Endodermal cell (in vitro differentiated cells): Measurements from ENCODE around the gene NCKIPSD. TPM values are rescaled to one million over a fixed set of nuclear protein-coding genes. Genes with fewer than 3 reads are reported as not detected.

Source experiments
- DNase-seq: peaks from one replicate; pipeline ENCODE4 v3.0.0-alpha.2; 2017
- H3K27ac ChIP-seq: 2 replicates; pipeline ENCODE4 v1.5.1; 2013; ENCODE audit warnings: mild to moderate bottlenecking, low read depth, low read length, moderate library complexity
- H3K27me3 ChIP-seq: 2 replicates; pipeline ENCODE4 v1.6.1; 2013; ENCODE audit warnings: mild to moderate bottlenecking, low read length, moderate library complexity; ENCODE audit not compliant: insufficient read depth, control insufficient read depth, poor library complexity, severe bottlenecking
- H3K36me3 ChIP-seq: 2 replicates; pipeline ENCODE4 v1.7.0; 2013; ENCODE audit warnings: mild to moderate bottlenecking, low read length, moderate library complexity; ENCODE audit not compliant: control insufficient read depth, insufficient read depth
- H3K4me1 ChIP-seq: one replicate; pipeline ENCODE4 v1.7.0; 2013; ENCODE audit warnings: low read length; ENCODE audit not compliant: control insufficient read depth, insufficient read depth
- H3K4me3 ChIP-seq: 2 replicates; pipeline ENCODE4 v1.5.1; 2013; ENCODE audit warnings: mild to moderate bottlenecking, low read length, moderate library complexity
- H3K9ac ChIP-seq: 2 replicates; pipeline ENCODE4 v1.6.1; 2013; ENCODE audit warnings: mild to moderate bottlenecking, low read length, moderate library complexity; ENCODE audit not compliant: poor library complexity, severe bottlenecking; ENCODE audit errors: extremely low read depth
- H3K9me3 ChIP-seq: 2 replicates; pipeline ENCODE4 v1.6.1; 2013; ENCODE audit warnings: mild to moderate bottlenecking, low read length, moderate library complexity; ENCODE audit not compliant: control insufficient read depth
- H3K27ac Mint-ChIP-seq: 2 replicates; pipeline ENCODE4 v1.8.0; 2020; ENCODE audit warnings: mixed read lengths
- H3K27me3 Mint-ChIP-seq: 2 replicates; pipeline ENCODE4 v1.8.0; 2021; ENCODE audit warnings: mild to moderate bottlenecking, mixed read lengths; ENCODE audit not compliant: insufficient read depth
- H3K36me3 Mint-ChIP-seq: 2 replicates; pipeline ENCODE4 v1.8.0; 2020; ENCODE audit warnings: low read depth, mixed read lengths
- H3K4me1 Mint-ChIP-seq: 2 replicates; pipeline ENCODE4 v1.8.0; 2020; ENCODE audit warnings: mixed read lengths
- H3K4me3 Mint-ChIP-seq: 2 replicates; pipeline ENCODE4 v1.8.0; 2020; ENCODE audit warnings: mild to moderate bottlenecking, moderate library complexity, mixed read lengths
- H3K9me3 Mint-ChIP-seq: 2 replicates; pipeline ENCODE4 v1.8.0; 2020; ENCODE audit warnings: mild to moderate bottlenecking, mixed read lengths
- CTCF ChIP-seq: fragments of 200-600 bp; sonication (generic); conservative IDR thresholded peaks from 2 replicates; pipeline ENCODE4 v1.5.0; 2021; ENCODE audit warnings: antibody characterized with exemption, mild to moderate bottlenecking
- WGBS, 2 experiments: methylation state at CpG; one replicate each; pipeline versions ENCODE4 v1.1.5 to v1.1.7; 2013; ENCODE audit warnings: missing lambda C conversion rate in 2 of 2, mixed read lengths in 1 of 2; ENCODE audit not compliant: insufficient coverage in 1 of 2, insufficient read length in 1 of 2; 5-methylcytosine and 5-hydroxymethylcytosine counted together
- total RNA-seq, 2 donors: library from RNA; stranded (reverse); fragmentation: NEBNext Ultra II Directional in 1 of 2; extraction: Animal tissue kit (Norgen Biotek cat#: 25700) in 1 of 2; gene quantifications; 2 replicates in 1 of 2; 3 replicates in 1 of 2; pipeline ENCODE4 v1.2.1, GENCODE V29; 2021

Gene NCKIPSD
- total RNA-seq, 2 donors from 2014 or later, result 30.9 to 32.5 TPM

DNA sequence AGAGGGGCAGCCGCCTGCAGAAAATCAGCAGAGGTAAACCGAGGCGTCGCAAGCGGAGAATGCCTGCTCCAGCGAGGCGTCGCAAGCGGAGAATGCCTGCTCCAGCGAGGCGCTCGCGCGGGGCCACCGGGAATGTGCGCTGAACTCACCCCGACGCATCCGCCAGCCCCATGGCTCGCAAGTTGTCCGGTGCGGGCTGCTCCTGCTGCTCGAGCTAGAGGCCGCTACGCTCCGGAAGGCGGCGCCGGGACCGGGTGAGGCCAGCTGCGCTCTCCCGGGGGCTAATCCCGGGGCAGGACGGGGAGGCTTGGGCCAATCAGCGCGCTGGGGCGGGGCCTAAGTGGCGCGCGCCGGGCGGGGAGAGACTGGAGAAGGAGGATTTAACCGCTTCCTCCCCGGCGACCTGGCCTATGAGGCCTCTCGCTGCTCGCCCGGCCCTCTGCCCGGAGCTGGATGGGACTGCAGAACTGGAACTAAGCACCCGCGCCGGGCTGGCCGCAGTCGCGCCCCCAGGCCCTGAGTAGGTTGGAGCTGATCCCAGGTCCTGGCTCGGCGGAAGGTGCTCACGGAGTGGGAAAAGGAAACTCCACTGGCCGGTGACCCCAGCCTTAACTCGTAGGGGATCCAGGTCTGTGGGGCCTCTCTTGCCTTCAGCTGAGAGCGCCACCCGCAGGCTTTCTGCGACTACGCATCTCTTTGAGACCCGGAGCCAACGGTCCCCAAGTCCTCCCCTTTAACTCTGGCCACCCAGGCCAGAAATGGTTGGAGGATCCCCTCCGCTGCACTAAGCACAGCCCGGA lies 50.3 kb downstream of the NCKIPSD start, which contains the start of gene SLC26A6:
Gene SLC26A6 (minus strand): TSS at position 240 of the 800 bp plus-strand sequence. CDS start 68 bp downstream, at position 172.
- H3K9me3 Mint-ChIP-seq, result no peaks in the 10 kb centered on the region
- Histone ChIP-seq H3K27me3 (no peaks in the 10 kb centered on the region), H3K4me3 (peak within 1 kb of the TSS; percentile 85), H3K27ac (peak within 1 kb of the TSS; percentile 76), H3K4me1 (peaks cover 11% of the 10 kb centered on the region), H3K36me3 (peaks cover 28% of the 10 kb centered on the region), H3K9ac (peak within 1 kb of the TSS; percentile 77), H3K9me3 (no peaks in the 10 kb centered on the region)
- peaks cover 21% of the 10 kb centered on the region for H3K4me1 Mint-ChIP-seq
- 0 to 1% methylated on average over 25 to 68 of the region's 68 CpGs for WGBS, 2 experiments
- H3K4me3 Mint-ChIP-seq, result peak within 1 kb of the TSS; percentile 70
- H3K36me3 Mint-ChIP-seq, result peaks cover 33% of the 10 kb centered on the region
- DNase-seq, result peak; percentile 99
- peak; percentile 85 for TF ChIP-seq CTCF
- H3K27ac Mint-ChIP-seq, result peak within 1 kb of the TSS; percentile 93
- no peaks in the 10 kb centered on the region for H3K27me3 Mint-ChIP-seq

DNA sequence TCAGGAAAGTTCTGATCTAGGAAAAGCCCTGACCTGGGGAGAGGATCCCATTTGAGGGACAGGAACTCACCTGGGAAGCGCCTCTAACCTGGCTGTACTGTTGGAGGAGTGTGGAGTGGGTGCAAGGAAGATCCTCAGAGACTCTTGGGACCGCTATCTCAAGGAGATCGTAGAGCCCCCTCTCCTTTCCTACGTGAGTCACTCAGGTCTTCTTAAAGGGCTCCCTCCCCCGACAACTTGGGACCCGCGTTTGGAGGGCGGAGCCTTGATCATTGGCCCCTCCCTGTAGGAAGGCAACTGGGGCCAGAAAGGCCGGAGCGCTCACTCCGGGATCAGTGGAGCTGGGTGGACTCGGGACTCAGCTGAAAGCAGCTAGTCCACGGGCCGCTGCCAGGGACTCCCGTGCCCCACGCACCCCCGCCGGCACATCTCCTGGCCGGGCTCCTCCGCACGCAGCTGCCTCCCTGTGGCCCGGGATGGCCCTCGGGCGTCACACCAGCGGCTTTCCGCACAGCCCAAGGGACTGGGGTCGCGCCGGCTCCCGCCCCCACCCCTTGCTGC lies 51.0 kb downstream of the NCKIPSD start:
- H3K9me3 ChIP-seq, result no peaks in the 10 kb centered on the region
- TF ChIP-seq CTCF, result no peak
- peaks cover 11% of the 10 kb centered on the region for H3K4me1 ChIP-seq
- H3K27ac ChIP-seq, result peak overlapping the region; percentile 76
- no peaks in the 10 kb centered on the region for H3K27me3 ChIP-seq
- H3K9ac ChIP-seq, result peak overlapping the region; percentile 77
- peaks cover 21% of the 10 kb centered on the region for H3K4me1 Mint-ChIP-seq
- peak overlapping the region; percentile 76 for H3K27ac Mint-ChIP-seq
- peaks cover 35% of the 10 kb centered on the region for H3K36me3 ChIP-seq
- peak overlapping the region; percentile 70 for H3K4me3 Mint-ChIP-seq
- WGBS, 2 experiments, result 0 to 1% methylated on average over 21 to 30 of the region's 30 CpGs
- H3K9me3 Mint-ChIP-seq, result no peaks in the 10 kb centered on the region
- peak; percentile 85 for DNase-seq
- no peaks in the 10 kb centered on the region for H3K27me3 Mint-ChIP-seq
- H3K36me3 Mint-ChIP-seq, result peaks cover 38% of the 10 kb centered on the region
- H3K4me3 ChIP-seq, result peak overlapping the region; percentile 85

GRCh38 chr3:48633743-48634142 lies 52.0 kb downstream of the NCKIPSD start:
- Histone ChIP-seq H3K4me3 (peak overlapping the region; percentile 85), H3K9me3 (no peaks in the 10 kb centered on the region), H3K36me3 (peaks cover 34% of the 10 kb centered on the region), H3K9ac (no peak overlapping the region), H3K4me1 (peaks cover 11% of the 10 kb centered on the region), H3K27me3 (no peaks in the 10 kb centered on the region), H3K27ac (no peak overlapping the region)
- no peak for TF ChIP-seq CTCF
- WGBS, 2 experiments, result 85 to 100% methylated on average over 1 to 2 of the region's 2 CpGs
- DNase-seq, result no peak
- Mint-ChIP-seq H3K36me3 (peaks cover 39% of the 10 kb centered on the region), H3K27me3 (no peaks in the 10 kb centered on the region), H3K4me3 (peak overlapping the region; percentile 70), H3K27ac (no peak overlapping the region), H3K4me1 (peaks cover 21% of the 10 kb centered on the region), H3K9me3 (no peaks in the 10 kb centered on the region)
